ENCODE results near the gene RAB36. TPM values are rescaled to one million over a fixed set of nuclear protein-coding genes. Genes with fewer than 3 reads are reported as not detected.

RAB36 gene
- total and polyA plus RNA-seq, 4 donors, result 0.22 to 0.56 (median 0.37) TPM

DNA sequence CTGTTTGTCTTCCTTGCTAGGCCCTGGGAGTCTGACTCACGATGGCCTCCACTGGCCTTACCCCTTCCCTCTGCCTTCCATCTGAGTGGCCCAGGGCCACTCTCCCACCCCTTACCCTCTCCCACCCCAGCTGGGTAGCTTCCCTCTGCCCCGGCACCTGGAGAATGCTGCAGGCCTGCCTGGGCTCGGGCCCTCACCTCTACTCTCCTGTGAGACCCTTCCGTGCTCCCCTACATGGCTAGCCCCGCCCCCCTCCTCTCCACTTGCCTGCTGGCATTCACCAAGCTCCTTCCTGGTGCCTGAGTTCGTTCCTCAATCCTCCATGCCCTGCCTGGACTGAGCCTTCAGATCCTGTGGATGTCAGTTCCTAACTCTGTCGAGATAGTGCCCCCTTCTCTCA, 8.7 kb downstream of the RAB36 start:
- Histone ChIP-seq H3K4me3 (ENCODE audit: low read depth in 1 of 3, low read length in 3 of 3) (no peak overlapping the region), H3K27ac (ENCODE audit: low read depth in 1 of 2, low read length in 2 of 2) (no peak overlapping the region), H3K27me3 (ENCODE audit: control insufficient read depth in 4 of 4, insufficient read depth in 4 of 4, low read length in 3 of 4) (no peaks in the 10 kb centered on the region), H3K4me1 (ENCODE audit: control insufficient read depth in 4 of 4, insufficient read depth in 4 of 4, low read length in 3 of 4) (peaks cover 0 to 8% (median 5%) of the 10 kb centered on the region in 4 donors), H3K9ac (ENCODE audit: low read depth in 1 of 2, low read length in 2 of 2) (no peak overlapping the region), H3K36me3 (ENCODE audit: control insufficient read depth in 4 of 4, insufficient read depth in 3 of 4, low read depth in 1 of 4, low read length in 3 of 4) (no peaks in the 10 kb centered on the region), H3K9me3 (ENCODE audit: control insufficient read depth in 4 of 4, low read length in 3 of 4) (no peaks in the 10 kb centered on the region)
- DNase-seq (ENCODE audit: low spot score), result no peak
- 89% methylated on average over 7 of the region's 7 CpGs for WGBS
- TF ChIP-seq ATF3 (IDR thresholded peaks at IDR 0.05) (no peak), TAF1 (conservative IDR thresholded peaks at IDR 0.05) (no peak), FOXA2 (IDR thresholded peaks at IDR 0.05) (no peak), NR2F2 (IDR thresholded peaks at IDR 0.05) (no peak), GABPA (IDR thresholded peaks at IDR 0.05 in 1 of 2, conservative IDR thresholded peaks at IDR 0.05 in 1 of 2) (no peak), CTCF (IDR thresholded peaks at IDR 0.05; ENCODE audit: low read depth, low read length, missing input control) (no peak), FOXA1 (IDR thresholded peaks at IDR 0.05) (no peak), RAD21 (IDR thresholded peaks at IDR 0.05) (no peak)
- TF ChIP-seq, protein P1, sequence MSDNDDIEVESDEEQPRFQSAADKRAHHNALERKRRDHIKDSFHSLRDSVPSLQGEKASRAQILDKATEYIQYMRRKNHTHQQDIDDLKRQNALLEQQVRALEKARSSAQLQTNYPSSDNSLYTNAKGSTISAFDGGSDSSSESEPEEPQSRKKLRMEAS (IDR thresholded peaks at IDR 0.05), result no peak

- no peaks in the 10 kb centered on the region for H3K27me3 ChIP-seq (ENCODE audit: control insufficient read depth in 4 of 4, insufficient read depth in 4 of 4, low read length in 3 of 4)
- H3K4me3 ChIP-seq (ENCODE audit: low read depth in 1 of 3, low read length in 3 of 3), result no peak overlapping the region
- TF ChIP-seq GABPA (IDR thresholded peaks at IDR 0.05 in 1 of 2, conservative IDR thresholded peaks at IDR 0.05 in 1 of 2) (no peak), HNF4A (conservative IDR thresholded peaks at IDR 0.05) (no peak), YY1 (IDR thresholded peaks at IDR 0.05) (no peak), RAD21 (IDR thresholded peaks at IDR 0.05) (no peak), ATF3 (IDR thresholded peaks at IDR 0.05) (no peak), EGR1 (IDR thresholded peaks at IDR 0.05; ENCODE audit: low read depth in 2 of 2) (no peak), RXRA (IDR thresholded peaks at IDR 0.05) (no peak), JUND (IDR thresholded peaks at IDR 0.05) (no peak), TAF1 (conservative IDR thresholded peaks at IDR 0.05) (no peak), NR2F2 (IDR thresholded peaks at IDR 0.05) (no peak), FOXA1 (IDR thresholded peaks at IDR 0.05) (no peak)
- TF ChIP-seq, protein P1 (IDR thresholded peaks at IDR 0.05), result no peak
- no peak overlapping the region for H3K9ac ChIP-seq (ENCODE audit: low read depth in 1 of 2, low read length in 2 of 2)
- H3K9me3 ChIP-seq (ENCODE audit: control insufficient read depth in 4 of 4, low read length in 3 of 4), result no peaks in the 10 kb centered on the region
- WGBS, result 95% methylated on average over 5 of the region's 5 CpGs
- no peak overlapping the region for H3K27ac ChIP-seq (ENCODE audit: low read depth in 1 of 2, low read length in 2 of 2)
- no peaks in the 10 kb centered on the region for H3K36me3 ChIP-seq (ENCODE audit: control insufficient read depth in 4 of 4, insufficient read depth in 3 of 4, low read depth in 1 of 4, low read length in 3 of 4)
- no peak for DNase-seq (ENCODE audit: low spot score)
- peaks cover 0 to 8% (median 5%) of the 10 kb centered on the region in 4 donors for H3K4me1 ChIP-seq (ENCODE audit: control insufficient read depth in 4 of 4, insufficient read depth in 4 of 4, low read length in 3 of 4)
Observed at GRCh38 chr22:23154461-23154860, 9.2 kb downstream of the RAB36 start.

DNA sequence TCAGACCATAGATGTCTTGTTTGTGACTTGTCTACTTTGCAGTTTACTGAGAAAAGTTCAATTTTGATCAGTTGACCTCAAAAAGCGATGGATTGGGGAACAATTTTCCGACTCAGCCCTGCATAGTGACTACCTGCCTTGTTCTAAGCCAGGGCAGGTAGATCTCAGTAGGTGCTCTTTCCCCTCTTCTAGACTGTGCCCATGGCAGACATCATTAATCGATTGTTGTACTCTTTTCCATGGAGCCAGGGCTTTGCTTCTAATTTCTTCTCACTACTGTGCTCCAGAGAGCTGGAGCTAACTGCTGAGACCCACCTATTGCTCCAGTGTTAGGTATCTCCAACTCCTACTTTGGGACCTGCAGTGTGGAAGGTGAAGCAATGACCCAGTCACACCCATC, 9.9 kb downstream of the RAB36 start:
- peaks cover 0 to 8% (median 5%) of the 10 kb centered on the region in 4 donors for H3K4me1 ChIP-seq (ENCODE audit: control insufficient read depth in 4 of 4, insufficient read depth in 4 of 4, low read length in 3 of 4)
- no peaks in the 10 kb centered on the region for H3K9me3 ChIP-seq (ENCODE audit: control insufficient read depth in 4 of 4, low read length in 3 of 4)
- no peak for DNase-seq (ENCODE audit: low spot score)
- no peaks in the 10 kb centered on the region for H3K27me3 ChIP-seq (ENCODE audit: control insufficient read depth in 4 of 4, insufficient read depth in 4 of 4, low read length in 3 of 4)
- no peak overlapping the region for H3K9ac ChIP-seq (ENCODE audit: low read depth in 1 of 2, low read length in 2 of 2)
- H3K4me3 ChIP-seq (ENCODE audit: low read depth in 1 of 3, low read length in 3 of 3), result no peak overlapping the region
- no peaks in the 10 kb centered on the region for H3K36me3 ChIP-seq (ENCODE audit: control insufficient read depth in 4 of 4, insufficient read depth in 3 of 4, low read depth in 1 of 4, low read length in 3 of 4)
- 98% methylated on average over 3 of the region's 3 CpGs for WGBS
- no peak overlapping the region for H3K27ac ChIP-seq (ENCODE audit: low read depth in 1 of 2, low read length in 2 of 2)
- TF ChIP-seq ATF3 (IDR thresholded peaks at IDR 0.05) (no peak), RAD21 (IDR thresholded peaks at IDR 0.05) (no peak), HNF4A (conservative IDR thresholded peaks at IDR 0.05) (no peak), HNF4G (IDR thresholded peaks at IDR 0.05) (no peak), CTCF (IDR thresholded peaks at IDR 0.05; ENCODE audit: low read depth, low read length, missing input control) (no peak), EGR1 (IDR thresholded peaks at IDR 0.05; ENCODE audit: low read depth in 2 of 2) (no peak), SP1 (IDR thresholded peaks at IDR 0.05) (no peak), TAF1 (conservative IDR thresholded peaks at IDR 0.05) (no peak), GABPA (IDR thresholded peaks at IDR 0.05 in 1 of 2, conservative IDR thresholded peaks at IDR 0.05 in 1 of 2) (no peak), ZBTB33 (IDR thresholded peaks at IDR 0.05) (no peak), NR2F2 (IDR thresholded peaks at IDR 0.05) (no peak), FOXA2 (IDR thresholded peaks at IDR 0.05) (no peak), FOXA1 (IDR thresholded peaks at IDR 0.05) (no peak), YY1 (IDR thresholded peaks at IDR 0.05) (no peak), JUND (IDR thresholded peaks at IDR 0.05) (no peak)
- TF ChIP-seq, protein P1 (IDR thresholded peaks at IDR 0.05), result no peak

Measured in liver (tissue), 9 donors.